BJ (cell line): ENCODE results near the gene BACE1-AS. TPM values are rescaled to one million over a fixed set of nuclear protein-coding genes. Genes with fewer than 3 reads are reported as not detected.

Experiments used
- CTCF ChIA-PET: fragments of 350-600 bp; formaldehyde crosslinking; extraction: SDS; loops from one replicate; lab custom pipeline; 2021; ENCODE audit warnings: antibody characterized with exemption, inconsistent platforms; lab: Yijun Ruan, JAX
- POLR2A ChIA-PET: fragments of 300-600 bp; sonication (Branson Sonifier 250); formaldehyde crosslinking; extraction: SDS; loops from one replicate; lab custom pipeline; 2021; ENCODE audit warnings: antibody characterized with exemption; lab: Charles Lee
- DNase-seq: peaks from one replicate; pipeline ENCODE4 v3.0.0-alpha.2; 2011; ENCODE audit warnings: low read depth
- H3K27me3 ChIP-seq: 2 replicates; pipeline ENCODE4 v1.6.0; 2011; ENCODE audit warnings: low read length; ENCODE audit not compliant: control insufficient read depth, insufficient read depth
- H3K36me3 ChIP-seq: 2 replicates; pipeline ENCODE4 v1.5.1; 2011; ENCODE audit warnings: low read length; ENCODE audit not compliant: control insufficient read depth, insufficient read depth
- H3K4me3 ChIP-seq: 2 replicates; pipeline ENCODE4 v1.5.1; 2011; ENCODE audit warnings: low read depth, mild to moderate bottlenecking, control low read depth, low read length
- polyA plus RNA-seq: library from polyadenylated mRNA; depleted of rRNA; stranded (reverse); fragments of >200 nt; gene quantifications from 2 replicates; pipeline ENCODE4 v1.2.3, GENCODE V29; 2011
- TF ChIP-seq, protein P1 (sequence below): IDR thresholded peaks from 2 replicates; pipeline ENCODE4 v1.5.1; 2011; ENCODE audit warnings: low read depth, mild to moderate bottlenecking, control low read depth, inconsistent platforms, low read length, moderate library complexity; ENCODE audit not compliant: insufficient read depth

BACE1-AS gene
- polyA plus RNA-seq, 1 experiment = 3.4 TPM

DNA sequence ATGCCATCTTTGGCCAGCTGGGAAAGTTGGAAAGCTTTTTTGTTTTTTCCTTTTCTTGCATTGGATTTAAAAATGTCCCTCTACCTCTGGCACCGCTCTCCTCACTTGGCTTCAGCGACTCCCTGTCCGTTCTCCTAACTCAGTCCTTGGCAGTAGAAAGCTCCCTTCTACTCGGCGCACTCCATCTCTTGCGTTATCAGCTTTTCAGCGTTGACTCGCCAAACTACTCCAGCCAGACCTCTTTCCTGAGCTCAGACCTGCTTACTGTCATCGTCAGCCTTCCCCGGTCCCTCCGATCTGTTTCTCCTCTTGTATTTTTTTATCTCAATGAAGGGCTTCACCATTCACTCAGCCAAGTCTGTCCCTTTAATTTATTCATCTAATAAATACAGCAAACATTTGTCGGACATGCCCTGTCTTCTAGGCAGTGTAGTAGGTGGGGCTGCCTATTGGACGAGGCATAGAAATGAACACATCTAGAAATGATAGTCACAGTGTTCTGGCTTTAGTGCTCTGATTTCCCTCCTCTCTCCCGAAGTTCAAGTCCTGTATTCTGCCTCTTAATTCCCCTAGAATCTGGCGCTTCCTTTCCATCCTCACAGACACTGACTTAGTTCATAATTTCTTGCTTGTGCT, 37.3 kb downstream of the BACE1-AS start:
- H3K27me3 ChIP-seq = no peaks in the 10 kb centered on the region
- ChIA-PET CTCF (interaction anchor here (0.7 to 1.6 kb wide), 6 partner anchors 8 to 102 kb away, joined by 3 to 5 read pairs (median 3); no protein-coding TSS in a partner anchor), POLR2A (interaction anchor here (0.8 kb wide), 1 partner anchor 13 kb away, joined by 4 read pairs; the partner anchor contains the start of gene BACE1)
- TF ChIP-seq, protein P1, sequence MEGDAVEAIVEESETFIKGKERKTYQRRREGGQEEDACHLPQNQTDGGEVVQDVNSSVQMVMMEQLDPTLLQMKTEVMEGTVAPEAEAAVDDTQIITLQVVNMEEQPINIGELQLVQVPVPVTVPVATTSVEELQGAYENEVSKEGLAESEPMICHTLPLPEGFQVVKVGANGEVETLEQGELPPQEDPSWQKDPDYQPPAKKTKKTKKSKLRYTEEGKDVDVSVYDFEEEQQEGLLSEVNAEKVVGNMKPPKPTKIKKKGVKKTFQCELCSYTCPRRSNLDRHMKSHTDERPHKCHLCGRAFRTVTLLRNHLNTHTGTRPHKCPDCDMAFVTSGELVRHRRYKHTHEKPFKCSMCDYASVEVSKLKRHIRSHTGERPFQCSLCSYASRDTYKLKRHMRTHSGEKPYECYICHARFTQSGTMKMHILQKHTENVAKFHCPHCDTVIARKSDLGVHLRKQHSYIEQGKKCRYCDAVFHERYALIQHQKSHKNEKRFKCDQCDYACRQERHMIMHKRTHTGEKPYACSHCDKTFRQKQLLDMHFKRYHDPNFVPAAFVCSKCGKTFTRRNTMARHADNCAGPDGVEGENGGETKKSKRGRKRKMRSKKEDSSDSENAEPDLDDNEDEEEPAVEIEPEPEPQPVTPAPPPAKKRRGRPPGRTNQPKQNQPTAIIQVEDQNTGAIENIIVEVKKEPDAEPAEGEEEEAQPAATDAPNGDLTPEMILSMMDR = no peak
- peak; percentile 18 for DNase-seq
- no peaks in the 10 kb centered on the region for H3K36me3 ChIP-seq
- H3K4me3 ChIP-seq = peak overlapping the region; percentile 62

DNA sequence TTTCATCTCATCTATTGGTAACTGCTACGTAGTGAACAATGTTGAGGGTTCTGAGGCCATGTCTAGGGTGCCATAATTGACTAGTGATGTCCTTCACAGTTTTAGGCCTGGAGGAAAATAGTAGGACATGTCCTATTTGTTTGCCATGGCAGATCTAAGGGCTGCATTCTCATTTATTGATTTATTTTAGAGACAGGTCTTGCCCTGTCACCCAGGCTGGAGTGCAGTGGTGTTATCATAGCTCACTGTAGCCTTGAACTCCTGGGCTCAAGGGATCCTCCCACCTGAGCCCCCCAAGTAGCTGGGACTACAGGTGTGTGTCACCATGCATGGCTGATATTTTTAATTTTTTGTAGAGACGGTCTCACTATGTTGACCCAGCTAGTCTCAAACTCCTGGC, 41.7 kb downstream of the BACE1-AS start:
- no peak overlapping the region for H3K4me3 ChIP-seq
- no peak for DNase-seq
- H3K36me3 ChIP-seq = peaks cover 8% of the 10 kb centered on the region
- H3K27me3 ChIP-seq = no peaks in the 10 kb centered on the region
- ChIA-PET POLR2A (no interaction called here), CTCF (interaction anchor here (1.7 kb wide), 1 partner anchor 102 kb away, joined by 3 read pairs; no protein-coding TSS in a partner anchor)
- TF ChIP-seq, protein P1 = no peak

DNA sequence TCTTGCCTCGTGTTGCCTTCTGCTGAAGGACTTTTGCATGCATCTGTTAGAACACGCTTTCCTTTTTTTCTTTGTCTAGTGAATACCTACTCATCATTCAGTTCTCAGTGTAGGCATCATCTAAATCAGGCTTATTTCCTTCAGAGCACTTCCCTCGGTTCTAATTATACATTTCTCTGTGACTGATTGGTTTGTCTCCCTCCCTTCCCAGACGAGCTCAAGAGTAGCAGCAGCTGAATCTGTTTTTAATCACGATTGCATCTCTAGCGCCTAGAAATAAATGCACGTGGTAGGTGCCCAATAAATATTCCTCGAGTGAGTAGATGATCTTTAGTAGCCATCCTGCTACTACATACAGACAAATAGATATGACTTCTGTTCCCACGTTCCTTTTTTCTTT, 42.8 kb downstream of the BACE1-AS start:
- POLR2A ChIA-PET = interaction anchor here (0.6 kb wide), 1 partner anchor 56 kb away, joined by 7 read pairs; no protein-coding TSS in a partner anchor
- H3K36me3 ChIP-seq = peaks cover 8% of the 10 kb centered on the region
- no peak for DNase-seq
- CTCF ChIA-PET = no interaction called here
- TF ChIP-seq, protein P1 = no peak
- H3K27me3 ChIP-seq = no peaks in the 10 kb centered on the region
- H3K4me3 ChIP-seq = no peak overlapping the region

DNA sequence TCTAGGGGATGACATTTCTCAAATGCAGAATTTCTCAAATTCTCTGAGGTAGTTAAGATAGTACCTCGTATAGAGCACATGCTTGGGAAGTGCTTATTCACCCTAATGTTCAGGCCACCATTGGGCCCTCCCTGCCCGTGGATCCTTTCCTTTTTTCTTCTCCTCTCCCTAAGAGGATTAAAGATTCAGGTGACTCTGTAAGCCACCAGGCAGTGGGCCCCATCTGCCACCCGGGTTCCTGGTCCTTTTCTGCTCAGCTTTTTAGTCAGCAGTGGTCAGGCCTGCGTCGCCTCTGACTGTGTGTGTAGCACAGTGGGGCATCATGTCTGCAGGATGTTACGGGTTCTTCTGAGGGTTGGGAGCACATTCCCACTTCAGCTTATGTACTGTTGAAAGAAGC, 43.8 kb downstream of the BACE1-AS start:
- Histone ChIP-seq H3K4me3 (no peak overlapping the region), H3K36me3 (peaks cover 9% of the 10 kb centered on the region), H3K27me3 (no peaks in the 10 kb centered on the region)
- ChIA-PET POLR2A (interaction anchor here (0.7 kb wide), 1 partner anchor 34 kb away, joined by 5 read pairs; no protein-coding TSS in a partner anchor), CTCF (interaction anchor here (0.6 kb wide), 1 partner anchor 12 kb away, joined by 3 read pairs; no protein-coding TSS in a partner anchor)
- no peak for DNase-seq
- TF ChIP-seq, protein P1 = no peak

DNA sequence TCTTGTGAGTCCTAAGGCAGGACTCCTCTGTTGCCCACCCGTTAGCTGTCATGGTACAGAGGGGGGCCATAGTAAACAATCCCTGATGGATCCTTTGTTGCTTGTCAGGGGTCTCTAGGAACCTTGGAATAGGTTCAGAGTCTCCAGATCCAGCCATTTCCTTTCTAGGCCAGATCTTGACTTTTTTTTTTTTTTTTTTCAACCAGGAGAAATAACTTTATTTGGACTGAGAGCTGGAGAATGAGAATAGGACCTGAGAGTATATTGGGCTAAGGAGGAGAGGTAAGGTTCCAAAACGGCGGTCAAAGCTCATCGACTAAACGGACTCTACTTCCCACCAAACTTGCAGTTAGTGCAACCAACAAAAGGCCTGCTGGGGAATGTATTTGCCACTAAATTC, 44.3 kb downstream of the BACE1-AS start:
- H3K36me3 ChIP-seq = peaks cover 9% of the 10 kb centered on the region
- ChIA-PET POLR2A (interaction anchor here (0.6 to 0.7 kb wide), 2 partner anchors 35 to 81 kb away, joined by 5 to 23 read pairs; no protein-coding TSS in a partner anchor), CTCF (interaction anchor here (0.6 kb wide), 1 partner anchor 11 kb away, joined by 3 read pairs; no protein-coding TSS in a partner anchor)
- TF ChIP-seq, protein P1 = no peak
- no peak for DNase-seq
- H3K27me3 ChIP-seq = no peaks in the 10 kb centered on the region
- no peak overlapping the region for H3K4me3 ChIP-seq
